IPS-NIHi11 (cell line): ENCODE measurements around the gene OR2T6.
"Not testable (repeated sequence)": the region's sequence is repeated elsewhere in the genome, so short reads cannot be mapped to it uniquely, and the experiment has no call there.

Source experiments
- DNase-seq: peaks from one replicate; pipeline ENCODE4 v3.0.0; 2012; ENCODE audit warnings: mixed read lengths, low spot score

Gene OR2T6, protein sequence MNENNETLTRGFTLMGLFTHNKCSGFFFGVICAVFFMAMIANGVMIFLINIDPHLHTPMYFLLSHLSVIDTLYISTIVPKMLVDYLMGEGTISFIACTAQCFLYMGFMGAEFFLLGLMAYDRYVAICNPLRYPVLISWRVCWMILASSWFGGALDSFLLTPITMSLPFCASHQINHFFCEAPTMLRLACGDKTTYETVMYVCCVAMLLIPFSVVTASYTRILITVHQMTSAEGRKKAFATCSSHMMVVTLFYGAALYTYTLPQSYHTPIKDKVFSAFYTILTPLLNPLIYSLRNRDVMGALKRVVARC

GRCh38 chr1:248375446-248375845 is at the start of gene OR2T6:
Gene OR2T6 (plus strand): TSS chr1:248375746. CDS start chr1:248387609, 11,863 bp downstream.
- DNase-seq, result no peak

- no peak for DNase-seq
Observed at GRCh38 chr1:248343451-248343850, 32.1 kb upstream of the OR2T6 start.

GRCh38 chr1:248348475-248348874 is 27.1 kb upstream of the OR2T6 start, which contains the start of gene OR14C36:
Gene OR14C36 (plus strand): TSS chr1:248348775. CDS start chr1:248348775, 0 bp downstream.
- DNase-seq, result no peak

- DNase-seq, result no peak
Observed at GRCh38 chr1:248359415-248359814, 16.1 kb upstream of the OR2T6 start.

GRCh38 chr1:248361121-248361715 is 14.3 kb upstream of the OR2T6 start, which contains the start of gene OR2T4:
Gene OR2T4 (plus strand): TSS chr1:248361665. CDS start chr1:248361665, 0 bp downstream.
- no peak for DNase-seq

GRCh38 chr1:248366609-248367008 is 8.9 kb upstream of the OR2T6 start:
- DNase-seq, result no peak

DNA sequence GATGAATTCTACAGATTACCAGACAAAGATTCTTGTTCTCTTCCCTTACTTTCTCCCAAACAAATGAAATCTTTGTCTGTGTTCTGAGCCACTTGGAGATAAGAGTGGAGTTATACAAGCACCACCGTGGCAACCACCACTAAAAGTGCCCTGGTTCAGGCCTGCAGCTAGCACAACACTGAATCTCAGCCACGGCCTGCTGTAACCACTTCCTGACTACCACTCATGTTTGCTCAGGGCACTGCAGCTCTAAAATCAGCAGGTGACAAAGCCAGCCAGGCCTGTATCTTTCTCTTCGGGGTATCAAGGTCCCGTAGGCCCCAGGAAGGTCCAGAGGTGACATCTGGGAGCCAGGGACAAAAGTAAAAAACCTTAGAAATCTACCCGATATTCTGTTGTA is 3.2 kb upstream of the OR2T6 start:
- no peak for DNase-seq

DNA sequence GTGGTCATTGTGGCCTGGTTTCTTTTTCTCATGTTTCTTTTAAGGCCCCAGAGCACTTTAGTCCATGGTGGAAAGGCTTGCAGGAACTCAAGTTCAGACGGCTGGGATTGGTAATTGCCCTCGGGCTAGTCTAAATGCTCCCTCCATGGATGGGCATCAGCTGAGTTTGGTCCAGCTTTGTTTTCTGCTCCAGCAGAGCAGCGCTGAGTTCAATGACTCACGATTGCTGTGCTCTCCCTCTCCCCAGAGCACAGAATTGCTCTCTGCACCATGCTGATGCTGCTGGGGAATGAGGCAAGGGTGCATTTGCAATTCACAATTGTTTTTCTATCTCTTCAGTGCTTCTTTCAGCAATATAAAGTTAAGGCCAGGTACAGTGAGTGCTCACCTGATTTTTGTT is 1.8 kb upstream of the OR2T6 start:
- no peak for DNase-seq

DNA sequence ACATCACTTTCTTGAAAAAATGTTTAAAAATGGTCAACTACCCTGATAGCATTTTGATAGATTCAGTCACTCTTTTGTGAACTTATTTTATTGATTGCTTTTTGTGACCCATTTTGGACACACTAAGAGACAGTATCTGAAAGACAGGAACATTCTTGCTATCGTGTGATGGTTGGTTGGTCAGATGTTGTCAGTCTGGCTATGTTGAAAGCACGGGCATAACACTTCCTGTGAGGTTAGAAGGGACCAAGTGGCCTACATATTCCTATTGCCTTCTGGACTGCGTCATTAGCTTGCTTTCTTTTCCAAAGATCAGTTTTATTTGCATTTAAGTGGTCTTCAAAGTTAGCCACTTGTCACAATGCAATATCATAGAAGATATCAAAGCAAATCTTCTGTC is 1.4 kb downstream of the OR2T6 start:
- no peak for DNase-seq

DNA sequence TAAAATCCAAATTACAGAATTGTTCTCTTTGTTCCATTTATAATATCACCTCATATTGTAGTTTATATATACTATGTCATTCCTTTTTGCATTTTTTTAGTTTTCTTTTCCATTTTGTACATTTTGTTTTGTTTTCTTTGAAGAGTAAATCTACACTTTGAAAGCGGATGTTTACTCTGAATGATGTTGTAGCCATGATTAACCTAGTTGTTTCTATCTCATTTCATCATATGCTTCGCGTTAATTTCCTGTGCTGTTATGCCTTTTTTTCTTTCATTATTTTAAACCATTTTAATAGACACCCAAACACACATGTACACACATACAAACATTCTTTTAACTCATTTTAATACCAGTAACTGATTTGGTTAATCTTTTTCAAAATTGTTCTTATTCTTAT is 5.3 kb downstream of the OR2T6 start:
- no peak for DNase-seq

- no peak for DNase-seq
Observed at GRCh38 chr1:248388426-248388825, 12.9 kb downstream of the OR2T6 start.

DNA sequence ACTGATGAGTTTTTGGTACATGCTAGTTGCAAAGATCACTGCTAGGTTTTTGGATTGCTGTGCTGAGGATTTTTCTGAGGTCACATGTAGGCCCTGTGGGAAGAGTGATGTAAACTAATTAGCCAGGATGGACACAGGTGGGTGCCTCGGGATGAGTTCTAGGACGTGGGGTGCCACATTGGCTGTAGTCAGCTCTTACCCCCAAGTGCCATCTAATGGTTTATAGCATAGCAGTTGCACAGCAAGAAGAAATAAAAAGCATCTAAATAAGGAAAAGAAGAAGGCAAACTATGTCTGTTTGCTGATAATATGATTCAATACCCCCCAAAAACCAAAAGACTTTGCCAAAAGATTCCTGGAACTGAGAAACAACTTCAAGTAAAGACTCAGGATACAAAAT is 17.5 kb downstream of the OR2T6 start:
- no peak for DNase-seq

- DNase-seq, result no peak
Observed at GRCh38 chr1:248402748-248403147, 27.2 kb downstream of the OR2T6 start, which contains the start of gene OR2T1. Gene OR2T1 (plus strand): TSS chr1:248403048. CDS start chr1:248406148, 3,100 bp downstream.

DNA sequence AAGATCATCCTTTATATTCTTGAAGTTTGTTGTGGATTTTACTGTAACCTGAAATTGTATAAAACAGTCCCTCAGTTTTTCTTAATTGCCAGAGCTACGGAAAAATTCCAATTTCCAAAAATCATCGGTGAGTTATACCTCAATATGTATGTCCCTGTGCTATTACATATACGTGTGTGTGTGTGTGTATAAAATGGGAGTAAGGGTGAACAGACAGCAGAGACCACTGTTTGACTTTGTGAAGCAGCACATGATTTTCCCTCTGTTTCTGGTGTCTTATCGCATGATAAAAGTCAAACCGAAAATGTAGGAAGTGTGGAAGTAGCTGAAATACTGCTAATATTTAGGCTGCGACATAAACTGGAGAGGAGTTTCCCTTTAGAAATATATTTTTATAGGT is 28.5 kb downstream of the OR2T6 start:
- DNase-seq, result peak; percentile 9

- DNase-seq, result no peak
Observed at GRCh38 chr1:248406721-248407692, 31.5 kb downstream of the OR2T6 start.

GRCh38 chr1:248416226-248416625 is 40.7 kb downstream of the OR2T6 start:
- no peak for DNase-seq

DNA sequence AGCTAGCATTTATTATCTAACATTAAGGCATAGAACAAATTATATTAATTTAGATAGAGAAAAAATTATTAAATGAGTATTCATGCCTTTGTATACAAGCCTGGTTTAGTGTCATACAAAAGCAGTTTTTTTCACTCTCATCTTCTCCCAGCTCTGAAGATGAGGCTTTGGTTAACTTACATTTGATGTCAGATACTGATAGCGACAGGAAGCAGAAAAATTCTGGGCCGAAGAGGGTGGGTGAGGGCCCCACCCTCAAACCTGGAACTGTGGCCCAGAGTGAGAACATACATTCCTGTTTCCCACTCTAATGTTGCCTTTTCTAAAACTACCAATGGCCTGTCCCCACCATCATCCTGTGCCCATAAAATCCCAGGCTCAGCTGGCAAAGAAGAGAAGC is 42.3 kb downstream of the OR2T6 start:
- DNase-seq, result no peak

GRCh38 chr1:248421384-248421783 is 45.8 kb downstream of the OR2T6 start:
- DNase-seq, result no peak

GRCh38 chr1:248427526-248428191 is 52.1 kb downstream of the OR2T6 start:
- DNase-seq, result not testable (repeated sequence)

DNA sequence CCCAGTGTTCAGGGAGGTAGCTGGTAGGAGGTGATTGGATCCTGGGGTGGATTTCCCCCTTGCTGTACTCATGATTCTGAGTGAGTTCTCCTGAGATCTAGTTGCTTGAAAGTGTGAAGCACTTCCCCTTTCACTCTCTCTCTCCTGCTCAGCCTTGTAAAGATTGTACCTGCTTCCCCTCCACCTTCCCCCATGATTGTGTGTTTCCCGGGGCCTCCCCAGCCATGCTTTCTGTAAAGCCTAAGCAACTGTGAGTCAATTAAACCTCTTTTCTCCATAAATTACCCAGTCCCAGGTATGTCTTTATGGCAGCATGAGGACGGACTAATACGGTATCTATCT is 52.6 kb downstream of the OR2T6 start:
- DNase-seq, result not testable (repeated sequence)

DNA sequence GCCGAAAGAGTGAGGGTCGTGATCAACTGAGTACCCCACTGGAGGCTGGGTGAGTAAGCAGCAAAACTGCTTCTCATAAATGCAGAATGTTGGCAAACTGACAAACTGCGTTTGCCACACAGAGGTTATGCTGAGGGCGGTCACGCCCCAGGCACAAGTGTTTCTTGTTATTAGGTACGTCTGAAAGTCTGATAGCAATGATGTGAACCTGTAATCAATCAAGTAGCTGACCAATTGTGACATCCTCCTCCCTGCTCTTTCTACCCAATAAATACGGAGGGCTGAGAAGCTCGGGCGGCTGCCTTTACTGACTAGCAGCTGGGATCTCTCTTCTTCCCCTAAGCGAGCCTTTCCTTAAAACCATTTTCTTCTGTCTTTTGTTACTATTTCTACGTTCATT is 56.1 kb downstream of the OR2T6 start:
- not testable (repeated sequence) for DNase-seq

GRCh38 chr1:248432201-248432600 is 56.7 kb downstream of the OR2T6 start:
- DNase-seq, result not testable (repeated sequence)
